Panc1 (cell line): Measurements from ENCODE around the gene INHA. TPM values are rescaled to one million over a fixed set of nuclear protein-coding genes. Genes with fewer than 3 reads are reported as not detected.
A peak's percentile ranks its signal among the peaks of the same experiment; 100 is the strongest.

Experiments used
- ATAC-seq: fragments of 200-7000 bp; cut with Tn5 transposase; 2 replicates; pipeline ENCODE4 v1.9.1; 2020; ENCODE audit warnings: mild to moderate bottlenecking, moderate library complexity
- BruUV-seq: library from RNA; stranded (reverse); fragments of 400-500 nt; replicated peaks from 2 replicates; lab custom pipeline; 2021; lab: Mats Ljungman, UMichigan
- CTCF ChIA-PET: fragments of 300-600 bp; sonication (Branson Sonifier 250); formaldehyde crosslinking; loops from one replicate; lab custom pipeline; 2022; ENCODE audit warnings: antibody characterized with exemption; lab: Charles Lee
- POLR2A ChIA-PET: fragments of 300-600 bp; sonication (Branson Sonifier 250); formaldehyde crosslinking; loops from one replicate; lab custom pipeline; 2022; ENCODE audit warnings: antibody characterized with exemption; lab: Charles Lee
- DNase-seq: peaks from one replicate; pipeline ENCODE4 v3.0.0-alpha.2; 2010; ENCODE audit warnings: low read depth, low spot score
- H3K27ac ChIP-seq: 2 replicates; pipeline ENCODE4 v1.5.1; 2011; ENCODE audit warnings: mild to moderate bottlenecking, low read length, inconsistent platforms
- H3K27me3 ChIP-seq: fragments of 200-500 bp; sonication (Bioruptor generic); 2 replicates; pipeline ENCODE4 v1.6.0; 2014; ENCODE audit warnings: low read length, inconsistent platforms; ENCODE audit not compliant: control insufficient read depth, insufficient read depth
- H3K36me3 ChIP-seq: fragments of 200-500 bp; sonication (Bioruptor generic); 2 replicates; pipeline ENCODE4 v1.5.1; 2014; ENCODE audit warnings: inconsistent platforms, mild to moderate bottlenecking, low read length, moderate library complexity; ENCODE audit not compliant: control insufficient read depth, insufficient read depth
- H3K4me1 ChIP-seq: 2 replicates; pipeline ENCODE4 v1.5.1; 2011; ENCODE audit warnings: inconsistent platforms, mild to moderate bottlenecking, low read length, moderate library complexity; ENCODE audit not compliant: control insufficient read depth, insufficient read depth
- H3K4me3 ChIP-seq, 2 experiments: 2 replicates each; pipeline ENCODE4 v1.5.1; 2011 to 2012; ENCODE audit warnings: low read depth in 2 of 2, low read length in 2 of 2, mild to moderate bottlenecking in 2 of 2, inconsistent platforms in 1 of 2, moderate library complexity in 1 of 2
- H3K9me3 ChIP-seq: fragments of 200-500 bp; sonication (Bioruptor generic); 2 replicates; pipeline ENCODE4 v1.5.1; 2014; ENCODE audit warnings: low read depth, mild to moderate bottlenecking, inconsistent platforms, low read length, moderate library complexity; ENCODE audit not compliant: control insufficient read depth, insufficient read depth
- POLR2AphosphoS5 ChIP-seq: IDR thresholded peaks from 2 replicates; pipeline ENCODE4 v1.6.1; 2012; ENCODE audit warnings: mild to moderate bottlenecking, low read depth, low read length, moderate library complexity
- REST ChIP-seq, 2 experiments: IDR thresholded peaks; 2 replicates each; pipeline ENCODE4 v1.6.1; 2011 to 2012; ENCODE audit warnings: low read depth in 2 of 2, control low read depth in 1 of 2, low read length in 1 of 2, mild to moderate bottlenecking in 1 of 2, moderate library complexity in 1 of 2; ENCODE audit not compliant: insufficient read depth in 1 of 2
- SIN3A ChIP-seq: IDR thresholded peaks from 2 replicates; pipeline ENCODE4 v1.6.1; 2012; ENCODE audit warnings: low read depth, mild to moderate bottlenecking, low read length, moderate library complexity, borderline replicate concordance; ENCODE audit not compliant: insufficient read depth
- TCF7L2 ChIP-seq: IDR thresholded peaks from 2 replicates; pipeline ENCODE4 v1.6.1; 2011; ENCODE audit warnings: mild to moderate bottlenecking, low read depth, low read length, inconsistent platforms
- in situ Hi-C: cut with HindIII; loops from 2 replicates; pipeline ENCODE4 v1.10.0; 2016; ENCODE audit warnings: low sequenced_read_pairs, low pct_unique_long_range_greater_than_20kb
- intact Hi-C: fragments of 100-400 bp; cut with micrococcal nuclease; formaldehyde crosslinking; loops from one replicate; pipeline ENCODE4 v1.10.0; 2022; ENCODE audit not compliant: unreplicated experiment
- total RNA-seq: library from RNA; stranded (reverse); gene quantifications from one replicate; pipeline ENCODE4 v1.2.1, GENCODE V29; 2021; ENCODE audit not compliant: unreplicated experiment
- TF ChIP-seq, protein P1 (sequence below): fragments of 450-650 bp; IDR thresholded peaks from 2 replicates; pipeline ENCODE4 v1.5.1; 2017; ENCODE audit warnings: mild to moderate bottlenecking

Gene INHA
- total RNA-seq, 1 experiment from 2014 or later: 1.2 TPM

GRCh38 chr2:219543596-219544358 is 28.3 kb upstream of the INHA start, which contains the start of the genes CHPF and TMEM198:
TSS of gene CHPF (minus strand) at chr2:219543809. CDS start at chr2:219543538, 271 bp downstream.
TSS of gene TMEM198 (plus strand) at chr2:219544028. CDS start at chr2:219544728, 700 bp downstream.
- Histone ChIP-seq H3K27me3 (no peaks in the 10 kb centered on the region), H3K27ac (no peak within 1 kb of the TSS; the same call in 1 of the 2 replicates), H3K4me1 (peaks cover 9% of the 10 kb centered on the region; the same call in 1 of the 2 replicates), H3K36me3 (0 out of 2 replicates have a peak, but pooled peaks cover 2% of the 10 kb centered on the region), H3K4me3 (peak within 1 kb of the TSS; percentile 62 to 70), H3K9me3 (no peaks in the 10 kb centered on the region)
- in situ Hi-C loops (no loop called here), intact Hi-C loops (loop anchor here (2.0 to 5.0 kb wide), 2 partner anchors 84 to 145 kb away; partner anchors contain the start of gene SLC4A3)
- POLR2A ChIA-PET: no interaction called here
- no TSS peak for BruUV-seq
- TF ChIP-seq, protein P1, sequence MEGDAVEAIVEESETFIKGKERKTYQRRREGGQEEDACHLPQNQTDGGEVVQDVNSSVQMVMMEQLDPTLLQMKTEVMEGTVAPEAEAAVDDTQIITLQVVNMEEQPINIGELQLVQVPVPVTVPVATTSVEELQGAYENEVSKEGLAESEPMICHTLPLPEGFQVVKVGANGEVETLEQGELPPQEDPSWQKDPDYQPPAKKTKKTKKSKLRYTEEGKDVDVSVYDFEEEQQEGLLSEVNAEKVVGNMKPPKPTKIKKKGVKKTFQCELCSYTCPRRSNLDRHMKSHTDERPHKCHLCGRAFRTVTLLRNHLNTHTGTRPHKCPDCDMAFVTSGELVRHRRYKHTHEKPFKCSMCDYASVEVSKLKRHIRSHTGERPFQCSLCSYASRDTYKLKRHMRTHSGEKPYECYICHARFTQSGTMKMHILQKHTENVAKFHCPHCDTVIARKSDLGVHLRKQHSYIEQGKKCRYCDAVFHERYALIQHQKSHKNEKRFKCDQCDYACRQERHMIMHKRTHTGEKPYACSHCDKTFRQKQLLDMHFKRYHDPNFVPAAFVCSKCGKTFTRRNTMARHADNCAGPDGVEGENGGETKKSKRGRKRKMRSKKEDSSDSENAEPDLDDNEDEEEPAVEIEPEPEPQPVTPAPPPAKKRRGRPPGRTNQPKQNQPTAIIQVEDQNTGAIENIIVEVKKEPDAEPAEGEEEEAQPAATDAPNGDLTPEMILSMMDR: no peak
- TF ChIP-seq SIN3A (peak; percentile 62; the same call in 1 of the 2 replicates), REST (IDR thresholded peaks at IDR 0.05; ENCODE audit: insufficient read depth in 1 of 2, low read depth in 2 of 2, low read length in 1 of 2) (peak; percentile 96 to 99), TCF7L2 (no peak), POLR2AphosphoS5 (no peak)
- CTCF ChIA-PET: no interaction called here
- peak; percentile 86 for DNase-seq
- ATAC-seq: peak; percentile 90

DNA sequence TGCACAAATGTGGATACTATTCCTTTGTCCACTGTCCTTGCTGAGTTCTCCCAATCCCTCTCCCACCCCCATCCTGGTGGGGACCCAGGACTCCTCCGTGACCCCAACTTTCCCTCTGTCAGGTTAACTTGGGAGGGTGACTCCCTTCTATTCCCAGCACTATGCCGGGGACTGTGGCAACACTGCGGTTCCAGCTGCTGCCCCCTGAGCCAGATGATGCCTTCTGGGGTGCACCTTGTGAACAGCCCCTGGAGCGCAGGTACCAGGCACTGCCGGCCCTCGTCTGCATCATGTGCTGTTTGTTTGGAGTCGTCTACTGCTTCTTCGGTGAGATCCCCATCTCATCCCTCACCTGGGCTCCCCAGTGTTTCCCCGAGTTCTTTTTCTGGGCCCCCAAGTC is 27.5 kb upstream of the INHA start:
- CTCF ChIA-PET: no interaction called here
- 0 out of 4 replicates have a peak, but pooled peaks of 1 of the 2 experiments have one; percentile 25 for TF ChIP-seq REST (IDR thresholded peaks at IDR 0.05; ENCODE audit: insufficient read depth in 1 of 2, low read depth in 2 of 2, low read length in 1 of 2)
- TF ChIP-seq TCF7L2: no peak
- intact Hi-C loops (loop anchor here (5.0 kb wide), 1 partner anchor 83 kb away; the partner anchor contains the start of gene SLC4A3), in situ Hi-C loops (no loop called here)
- Histone ChIP-seq H3K4me1 (peaks cover 9% of the 10 kb centered on the region; the same call in 1 of the 2 replicates), H3K4me3 (peak overlapping the region; percentile 62 to 70), H3K27me3 (no peaks in the 10 kb centered on the region), H3K27ac (no peak overlapping the region), H3K36me3 (0 out of 2 replicates have a peak, but pooled peaks cover 2% of the 10 kb centered on the region), H3K9me3 (no peaks in the 10 kb centered on the region)
- DNase-seq: no peak
- BruUV-seq: no TSS peak
- POLR2A ChIA-PET: no interaction called here
- no peak for ATAC-seq
